Mucosa of descending colon (tissue), 3 donors: ENCODE measurements around the gene AMZ2. TPM values are rescaled to one million over a fixed set of nuclear protein-coding genes. Genes with fewer than 3 reads are reported as not detected.
"Not testable (repeated sequence)": the region's sequence is repeated elsewhere in the genome, so short reads cannot be mapped to it uniquely, and the experiment has no call there.

ENCODE experiments used
- ATAC-seq: fragments of 200-7000 bp; cut with Tn5 transposase; one replicate; pipeline ENCODE4 v1.9.1; 2020; ENCODE audit warnings: mild to moderate bottlenecking, moderate library complexity
- DNase-seq, 3 donors: peaks; one replicate each; pipeline ENCODE4 v3.0.0-alpha.2; 2020
- H3K36me3 ChIP-seq: fragments of 200-600 bp; one replicate; pipeline ENCODE4 v1.8.0; 2021; ENCODE audit warnings: low read depth, mild to moderate bottlenecking
- H3K4me1 ChIP-seq: fragments of 200-600 bp; one replicate; pipeline ENCODE4 v1.8.0; 2021; ENCODE audit warnings: low read depth, mild to moderate bottlenecking
- H3K4me3 ChIP-seq: fragments of 200-600 bp; one replicate; pipeline ENCODE4 v1.8.0; 2021; ENCODE audit warnings: mild to moderate bottlenecking
- H3K9me3 ChIP-seq: fragments of 200-600 bp; one replicate; pipeline ENCODE4 v1.8.0; 2021; ENCODE audit warnings: mild to moderate bottlenecking
- intact Hi-C, 2 donors: fragments of 100-400 bp; cut with DNase I in 1 of 2; cut with micrococcal nuclease in 1 of 2; formaldehyde crosslinking; loops; one replicate each; pipeline versions ENCODE4 v1.11.0 to v1.11.1; 2022; cut with DNase I, micrococcal nuclease
- total RNA-seq, 3 donors: library from RNA; stranded (reverse); fragmentation: NEBNext Ultra II Directional in 2 of 3; extraction: Animal tissue kit (Norgen Biotek cat#: 25700) in 2 of 3; gene quantifications; one replicate each; pipeline versions ENCODE4 v1.2.1 to v1.2.4, GENCODE V29; 2021 to 2023
- TF ChIP-seq, protein P1 (sequence below): fragments of 200-600 bp; IDR thresholded peaks from one replicate; pipeline ENCODE4 v1.8.0; 2022; ENCODE audit warnings: antibody characterized with exemption, mild to moderate bottlenecking
- donor health status: DM: no; HTN: no; CAD: no; lungs with moderate emphysema.
- donor health status: DM: no; HTN: no; CAD: no.
- donor health status: DM: no; HTN: yes; CAD: no.

Gene AMZ2
- total RNA-seq, 3 donors from 2014 or later = 38.0 to 72.0 (median 44.6) TPM

DNA sequence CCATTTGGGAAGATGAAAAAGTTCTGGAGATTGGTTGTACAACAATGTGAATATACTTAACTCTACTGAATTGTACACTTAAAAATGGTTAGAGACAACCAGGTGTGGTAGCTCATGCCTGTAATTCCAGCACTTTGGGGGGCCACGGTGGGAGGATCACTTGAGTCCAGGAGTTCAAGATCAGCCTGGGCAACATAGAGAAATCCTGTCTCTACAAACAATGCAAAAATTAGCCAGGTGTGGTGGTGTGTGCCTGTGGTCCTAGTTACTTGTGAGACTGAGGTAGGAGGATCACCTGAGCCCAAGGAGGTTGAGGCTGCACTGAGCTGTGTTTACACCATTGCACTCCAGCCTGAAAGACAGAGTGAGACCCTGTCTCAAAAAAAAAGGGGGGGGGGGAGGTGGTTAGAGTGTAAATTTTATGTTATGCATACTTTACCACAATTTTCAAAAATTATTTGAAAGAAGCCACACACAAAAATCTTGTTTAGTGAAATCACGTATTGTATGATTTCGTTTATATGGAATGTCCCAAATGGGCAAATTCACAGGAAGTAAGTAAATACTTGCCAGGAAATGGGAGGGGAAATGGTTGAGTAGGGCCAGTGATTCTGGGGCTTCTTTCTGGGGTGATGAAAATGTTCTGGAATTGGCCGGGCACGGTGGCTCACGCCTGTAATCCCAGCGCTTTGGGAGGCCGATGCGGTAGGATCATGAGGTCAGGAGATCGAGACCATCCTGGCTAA, 37.1 kb upstream of the AMZ2 start:
- TF ChIP-seq, protein P1, sequence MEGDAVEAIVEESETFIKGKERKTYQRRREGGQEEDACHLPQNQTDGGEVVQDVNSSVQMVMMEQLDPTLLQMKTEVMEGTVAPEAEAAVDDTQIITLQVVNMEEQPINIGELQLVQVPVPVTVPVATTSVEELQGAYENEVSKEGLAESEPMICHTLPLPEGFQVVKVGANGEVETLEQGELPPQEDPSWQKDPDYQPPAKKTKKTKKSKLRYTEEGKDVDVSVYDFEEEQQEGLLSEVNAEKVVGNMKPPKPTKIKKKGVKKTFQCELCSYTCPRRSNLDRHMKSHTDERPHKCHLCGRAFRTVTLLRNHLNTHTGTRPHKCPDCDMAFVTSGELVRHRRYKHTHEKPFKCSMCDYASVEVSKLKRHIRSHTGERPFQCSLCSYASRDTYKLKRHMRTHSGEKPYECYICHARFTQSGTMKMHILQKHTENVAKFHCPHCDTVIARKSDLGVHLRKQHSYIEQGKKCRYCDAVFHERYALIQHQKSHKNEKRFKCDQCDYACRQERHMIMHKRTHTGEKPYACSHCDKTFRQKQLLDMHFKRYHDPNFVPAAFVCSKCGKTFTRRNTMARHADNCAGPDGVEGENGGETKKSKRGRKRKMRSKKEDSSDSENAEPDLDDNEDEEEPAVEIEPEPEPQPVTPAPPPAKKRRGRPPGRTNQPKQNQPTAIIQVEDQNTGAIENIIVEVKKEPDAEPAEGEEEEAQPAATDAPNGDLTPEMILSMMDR = no peak
- intact Hi-C loops = no loop called here
- ATAC-seq = no peak
- H3K4me1 ChIP-seq = no peaks in the 10 kb centered on the region
- no peaks in the 10 kb centered on the region for H3K9me3 ChIP-seq
- H3K4me3 ChIP-seq = no peak overlapping the region
- no peak for DNase-seq
- H3K36me3 ChIP-seq = no peaks in the 10 kb centered on the region

DNA sequence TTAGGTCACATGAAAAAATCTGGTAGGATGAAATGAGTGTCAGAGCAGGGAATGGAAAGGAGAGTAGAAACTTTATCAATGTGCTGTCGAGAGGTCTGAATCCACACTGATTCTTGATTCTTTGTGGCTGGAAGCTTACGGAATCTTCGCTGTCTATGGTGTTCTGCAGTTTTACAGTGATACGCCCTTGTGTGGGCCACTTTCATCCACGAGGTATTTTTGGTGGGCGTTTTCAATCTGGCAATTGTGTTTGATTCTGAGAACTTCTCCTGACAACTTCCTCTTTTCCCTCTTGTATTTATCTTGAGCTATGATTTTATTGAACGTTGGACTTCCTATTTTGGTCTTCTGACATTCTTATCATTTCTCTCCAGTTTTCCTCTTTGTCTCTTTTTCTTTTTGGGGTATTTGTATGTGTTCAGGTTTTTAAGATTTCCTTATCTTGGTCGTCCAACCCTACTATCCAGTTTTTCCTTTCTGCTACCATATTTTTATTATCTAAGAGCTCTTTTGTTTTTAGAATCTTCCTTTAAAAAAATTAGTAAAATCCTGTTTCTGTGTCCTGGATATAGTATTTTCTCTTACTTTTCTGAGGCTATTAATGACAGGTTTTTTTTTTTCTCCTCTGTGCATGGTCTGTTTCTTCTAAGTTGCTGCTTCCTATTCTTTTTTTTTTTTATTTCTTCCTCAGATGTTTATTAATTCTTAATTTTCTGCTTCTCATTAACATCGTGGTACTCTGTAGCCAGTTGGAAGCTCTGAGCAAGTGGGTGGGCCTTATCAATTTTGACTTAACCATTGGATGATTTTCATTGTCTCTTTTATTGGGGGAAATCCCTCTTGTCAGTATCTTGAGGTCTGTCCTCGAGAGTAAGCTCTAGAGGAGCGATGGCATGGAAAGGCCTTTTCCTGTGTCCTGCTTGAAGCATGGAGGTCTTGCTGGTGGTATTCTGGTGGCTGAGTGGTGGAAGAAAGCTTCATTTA, 34.1 kb upstream of the AMZ2 start:
- H3K36me3 ChIP-seq, ATAC-seq, DNase-seq, H3K9me3 ChIP-seq, intact Hi-C loops, H3K4me1 ChIP-seq, H3K4me3 ChIP-seq: not testable (repeated sequence)

DNA sequence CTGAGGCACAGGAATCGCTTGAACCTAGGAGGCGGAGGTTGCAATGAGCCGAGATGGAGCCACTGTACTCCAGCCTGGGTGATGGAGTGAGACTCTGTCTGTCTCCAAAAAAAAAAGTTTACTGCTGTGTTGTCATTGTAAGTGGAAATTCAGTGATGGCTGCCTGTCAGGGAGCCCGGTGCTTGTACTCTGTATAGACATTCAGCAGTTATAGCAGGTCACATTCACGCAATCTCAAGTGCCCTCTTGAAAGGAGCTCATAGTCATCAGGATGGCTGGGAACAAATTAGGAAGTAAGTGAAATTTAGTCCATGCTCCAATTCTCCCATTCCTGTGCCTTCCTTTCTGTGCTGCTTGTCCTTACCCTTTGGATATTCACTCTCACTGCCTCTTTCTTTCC, 32.4 kb upstream of the AMZ2 start:
- DNase-seq, intact Hi-C loops: not testable (repeated sequence)

DNA sequence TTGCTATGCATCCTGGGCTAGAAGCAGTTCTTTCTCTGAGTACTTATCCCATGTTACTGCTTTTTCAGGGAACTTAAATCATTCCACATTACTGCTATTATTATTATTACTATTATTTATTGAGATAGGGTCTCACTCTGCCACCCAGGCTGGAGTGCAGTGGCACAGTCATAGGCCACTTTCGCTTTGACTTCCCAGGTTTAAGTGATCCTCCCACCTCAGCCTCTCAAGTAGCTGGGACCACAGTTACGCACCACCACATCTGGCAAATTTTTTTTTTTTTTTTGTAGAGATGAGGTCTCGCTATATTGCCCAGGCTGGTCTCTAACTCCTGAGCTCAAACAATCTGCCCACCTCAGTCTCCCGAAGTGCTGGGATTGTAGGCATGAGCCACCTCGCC, 28.4 kb upstream of the AMZ2 start:
- intact Hi-C loops = not testable (repeated sequence)

More for the DNA sequence above, 32.4 kb upstream of the AMZ2 start:
- H3K9me3 ChIP-seq, ATAC-seq, H3K4me3 ChIP-seq, H3K4me1 ChIP-seq, H3K36me3 ChIP-seq: not testable (repeated sequence)

DNA sequence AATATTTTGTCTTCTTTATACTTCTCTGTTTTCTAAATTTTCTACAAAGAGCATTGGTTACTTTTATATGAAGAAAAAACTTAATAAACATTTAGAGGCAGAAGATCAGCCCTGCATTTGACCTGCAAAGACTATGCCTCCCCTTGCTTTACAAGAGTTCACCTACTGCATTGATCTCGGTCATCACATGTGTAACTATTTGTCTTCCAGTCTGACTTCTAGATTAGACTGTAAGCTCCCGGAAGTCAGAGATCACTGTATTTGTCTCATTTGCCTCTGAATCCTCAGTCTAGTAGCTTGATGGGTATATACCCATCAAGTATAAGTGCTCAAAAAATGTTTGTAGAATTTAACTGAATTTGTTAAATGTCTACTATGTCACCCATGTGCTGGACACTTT, 27.7 kb upstream of the AMZ2 start:
- H3K36me3 ChIP-seq, H3K4me1 ChIP-seq, ATAC-seq, intact Hi-C loops, H3K4me3 ChIP-seq, H3K9me3 ChIP-seq, DNase-seq: not testable (repeated sequence)

More for the DNA sequence above, 28.4 kb upstream of the AMZ2 start:
- DNase-seq, ATAC-seq, H3K4me3 ChIP-seq, H3K9me3 ChIP-seq, H3K36me3 ChIP-seq, H3K4me1 ChIP-seq: not testable (repeated sequence)

DNA sequence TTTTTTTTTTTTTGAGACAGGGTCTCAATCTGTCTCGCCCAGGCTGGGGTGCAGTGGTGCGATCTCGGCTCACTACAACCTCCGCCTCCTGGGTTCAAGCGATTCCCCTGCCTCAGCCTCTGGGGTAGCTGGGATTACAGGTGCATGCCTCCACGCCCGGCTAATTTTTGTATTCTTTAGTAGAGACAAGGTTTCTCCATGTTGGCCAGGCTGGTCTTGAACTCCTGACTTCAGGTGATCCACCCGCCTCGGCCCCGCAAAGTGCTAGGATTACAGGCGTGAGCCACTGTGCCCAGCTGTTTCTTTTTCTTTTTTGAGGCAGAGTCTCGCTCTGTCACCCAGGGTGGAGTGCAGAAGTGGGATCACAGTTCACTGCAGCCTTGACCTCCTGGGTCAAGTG, 27.1 kb upstream of the AMZ2 start:
- ATAC-seq, H3K9me3 ChIP-seq, intact Hi-C loops, H3K36me3 ChIP-seq, DNase-seq, H3K4me3 ChIP-seq, H3K4me1 ChIP-seq: not testable (repeated sequence)

DNA sequence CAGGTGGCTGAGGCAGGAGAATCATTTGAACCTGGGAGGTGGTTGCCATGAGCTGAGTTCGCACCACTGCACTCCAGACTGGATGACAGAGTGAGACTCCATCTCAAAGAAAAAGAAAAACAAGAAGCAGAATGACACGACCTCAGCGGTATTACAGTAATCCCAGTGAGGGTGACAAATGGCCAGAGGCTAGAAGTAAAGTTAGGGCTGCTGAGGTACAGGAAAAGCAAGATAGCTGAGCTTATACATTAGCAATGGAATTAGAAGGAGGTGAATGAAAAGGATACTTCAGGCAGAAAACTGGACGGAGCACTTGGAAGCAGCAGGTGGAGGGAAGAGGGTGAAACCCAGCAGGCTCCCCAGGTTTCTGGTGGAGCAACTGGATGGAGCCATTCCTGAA, 26.1 kb upstream of the AMZ2 start:
- Histone ChIP-seq H3K4me1 (no peaks in the 10 kb centered on the region), H3K4me3 (no peak overlapping the region), H3K9me3 (no peaks in the 10 kb centered on the region), H3K36me3 (no peaks in the 10 kb centered on the region)
- TF ChIP-seq, protein P1 = no peak
- DNase-seq (no peak), ATAC-seq (no peak)
- intact Hi-C loops = no loop called here

DNA sequence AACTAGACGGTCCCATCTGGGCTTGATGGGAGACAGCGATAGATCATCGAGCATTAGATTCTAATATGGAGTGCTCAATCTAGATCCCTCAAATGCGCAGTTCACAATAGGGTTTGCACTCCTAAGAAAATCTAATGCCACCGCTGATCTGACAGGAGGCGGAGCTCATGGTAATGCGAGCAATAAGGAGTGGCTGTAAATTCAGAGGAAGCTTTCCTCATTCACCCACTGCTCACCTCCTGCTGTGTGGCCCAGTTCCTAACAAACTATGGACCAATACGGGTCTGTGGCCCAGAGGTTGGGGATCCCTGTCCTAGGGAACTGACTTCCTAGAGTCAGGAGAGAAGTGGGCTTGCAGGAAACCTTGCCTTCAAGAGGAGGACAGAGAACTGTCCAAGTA, 25.2 kb upstream of the AMZ2 start:
- H3K36me3 ChIP-seq = no peaks in the 10 kb centered on the region
- H3K4me3 ChIP-seq = no peak overlapping the region
- H3K4me1 ChIP-seq = no peaks in the 10 kb centered on the region
- no peaks in the 10 kb centered on the region for H3K9me3 ChIP-seq
- DNase-seq = no peak
- no peak for ATAC-seq
- TF ChIP-seq, protein P1 = no peak
- intact Hi-C loops = no loop called here

DNA sequence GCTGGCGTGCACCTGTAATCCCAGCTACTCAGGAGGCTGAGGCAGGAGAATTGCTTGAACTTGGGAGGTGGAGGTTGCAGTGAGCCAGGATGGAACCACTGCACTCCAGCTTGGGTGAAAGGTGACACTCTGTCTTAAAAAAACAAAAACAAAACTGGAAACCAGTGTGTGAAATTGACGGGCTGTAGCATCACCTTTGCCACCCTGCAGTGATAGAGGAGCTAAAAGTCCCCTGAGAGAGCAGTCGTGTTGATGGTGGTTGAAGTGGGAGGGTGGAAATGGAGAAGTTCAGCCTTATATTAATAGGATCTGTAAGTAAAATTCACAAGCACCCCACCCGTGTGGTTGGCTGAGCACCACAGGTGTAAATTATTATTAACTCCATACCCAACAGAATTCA, 22.8 kb upstream of the AMZ2 start:
- H3K36me3 ChIP-seq, DNase-seq, H3K4me3 ChIP-seq, H3K4me1 ChIP-seq, H3K9me3 ChIP-seq, intact Hi-C loops, ATAC-seq: not testable (repeated sequence)

DNA sequence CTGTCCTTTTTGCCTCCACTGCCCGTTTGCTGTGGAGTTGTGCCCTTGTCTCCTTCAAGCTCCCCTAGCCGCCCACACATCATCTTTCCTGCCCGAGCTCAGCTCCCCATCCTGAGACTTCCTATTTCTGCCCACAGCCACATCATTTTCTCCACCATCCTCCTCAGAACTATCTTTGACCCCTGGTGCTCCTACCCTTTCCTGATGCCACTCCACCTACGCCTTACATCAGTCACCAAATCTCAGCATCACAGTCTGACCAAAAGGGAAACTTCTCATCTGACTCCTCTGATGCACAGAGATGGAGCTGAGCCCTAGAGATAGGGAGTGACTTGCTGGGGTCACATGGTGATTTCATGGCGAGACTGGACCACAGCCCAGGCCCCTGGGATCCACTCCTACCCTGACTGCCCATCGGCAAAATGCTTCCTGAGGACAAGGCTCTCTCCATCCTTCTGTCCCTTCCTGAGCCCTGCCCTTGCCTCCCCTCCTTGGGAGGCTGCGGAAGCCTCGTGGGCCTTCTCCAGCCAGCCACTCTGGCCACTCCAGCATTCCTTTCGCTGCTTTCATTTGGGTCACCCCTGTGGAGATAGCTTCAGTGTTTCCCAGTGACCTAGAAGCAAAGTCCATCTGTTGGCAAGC, 19.7 kb upstream of the AMZ2 start:
- H3K4me1 ChIP-seq, intact Hi-C loops, H3K4me3 ChIP-seq, H3K36me3 ChIP-seq, H3K9me3 ChIP-seq, ATAC-seq, DNase-seq: not testable (repeated sequence)
